Pons (tissue), 1 donor: Measurements from ENCODE around the gene PTCD2.
A peak's percentile ranks its signal among the peaks of the same experiment; 100 is the strongest.

ENCODE experiments used
- DNase-seq: peaks from one replicate; pipeline ENCODE4 v3.0.0-alpha.2; 2016; ENCODE audit warnings: low spot score

The PTCD2 gene, protein sequence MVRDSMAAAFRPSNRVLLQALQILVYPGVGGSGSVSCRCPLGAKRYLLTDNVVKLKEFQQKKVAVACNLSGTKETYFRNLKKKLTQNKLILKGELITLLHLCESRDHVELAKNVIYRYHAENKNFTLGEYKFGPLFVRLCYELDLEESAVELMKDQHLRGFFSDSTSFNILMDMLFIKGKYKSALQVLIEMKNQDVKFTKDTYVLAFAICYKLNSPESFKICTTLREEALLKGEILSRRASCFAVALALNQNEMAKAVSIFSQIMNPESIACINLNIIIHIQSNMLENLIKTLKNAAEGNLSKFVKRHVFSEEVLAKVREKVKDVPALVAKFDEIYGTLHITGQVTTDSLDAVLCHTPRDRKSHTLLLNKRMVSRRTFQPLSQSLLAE

DNA sequence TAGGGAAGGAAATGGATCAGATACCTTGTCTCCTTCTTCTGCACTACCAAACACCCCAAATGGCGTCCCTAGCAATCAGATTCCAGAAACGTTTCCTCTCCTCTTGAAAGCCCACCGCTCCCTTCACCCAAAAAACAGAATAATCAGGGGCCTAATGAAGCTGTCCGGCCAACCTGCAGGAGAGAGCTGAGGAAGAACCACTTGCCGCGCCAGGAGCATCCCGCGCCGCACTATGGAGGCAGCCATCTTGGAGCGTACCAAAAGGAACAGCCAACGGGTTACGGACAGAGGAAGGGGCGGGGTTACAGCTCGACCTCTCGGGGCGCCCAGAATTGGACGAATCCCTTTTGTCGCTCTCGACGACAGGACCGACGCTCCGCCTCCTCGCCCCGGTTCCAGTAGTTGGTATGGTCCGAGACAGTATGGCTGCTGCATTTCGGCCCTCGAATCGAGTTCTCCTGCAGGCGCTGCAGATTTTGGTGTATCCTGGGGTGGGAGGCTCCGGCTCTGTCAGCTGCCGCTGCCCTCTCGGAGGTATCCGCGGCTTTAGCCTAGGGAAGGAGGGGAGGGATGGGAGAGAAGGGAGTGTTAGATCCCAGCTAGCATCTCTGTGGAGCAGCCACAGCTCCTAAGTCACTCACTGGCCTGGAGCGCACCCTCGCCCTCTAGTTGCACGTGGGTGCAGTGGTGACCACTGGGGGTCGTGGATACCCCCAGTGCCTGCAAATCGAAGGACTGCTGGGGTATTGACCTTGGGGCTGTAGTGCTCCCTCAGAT is at the start of gene PTCD2, which contains the start of gene MRPS27:
Gene PTCD2, plus strand, starts transcription at position 398 of the 777 bp plus-strand sequence. Its CDS starts 10 bp downstream, at position 408.
Gene MRPS27, minus strand, starts transcription at position 265 of the 777 bp plus-strand sequence. Its CDS starts 19 bp downstream, at position 246.
- peak; percentile 97 for DNase-seq

DNA sequence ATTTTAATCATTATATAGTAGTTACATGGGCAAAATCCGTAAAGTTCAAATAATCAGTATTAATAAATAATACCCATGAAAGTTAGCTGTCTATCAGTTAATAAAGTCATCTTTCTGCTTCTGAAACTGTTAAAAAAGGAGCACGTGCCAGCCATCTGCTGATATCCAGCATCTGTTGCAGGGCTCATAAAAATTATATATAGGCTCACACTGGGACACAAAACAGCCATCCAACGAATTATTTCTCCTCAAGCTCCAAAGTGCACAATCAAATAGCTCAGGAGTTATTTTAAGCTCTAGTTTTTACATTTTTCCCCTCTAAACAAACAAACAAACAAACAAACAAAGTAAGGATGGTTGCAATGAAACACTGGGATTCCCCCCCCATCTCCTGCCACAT is 48.5 kb upstream of the PTCD2 start:
- no peak for DNase-seq

DNA sequence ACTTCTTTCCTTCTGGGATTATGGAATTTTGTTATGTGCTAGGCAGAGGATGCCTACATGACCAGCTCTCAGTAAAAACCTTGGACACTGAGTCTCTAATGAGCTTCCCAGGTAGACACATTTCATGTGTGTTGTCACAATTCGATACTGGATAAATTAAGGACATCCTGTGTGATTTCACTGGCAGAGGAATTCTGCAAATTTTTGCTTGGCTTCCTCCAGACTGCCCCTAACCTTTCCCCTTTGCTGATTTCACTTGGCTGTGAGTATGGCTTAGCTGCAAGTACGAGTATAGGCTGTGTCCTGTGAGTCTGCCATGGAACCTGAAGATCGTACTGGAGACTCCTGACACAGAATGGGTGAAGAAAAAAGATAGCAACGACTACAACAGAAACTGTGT is 47.8 kb upstream of the PTCD2 start:
- DNase-seq = no peak

DNA sequence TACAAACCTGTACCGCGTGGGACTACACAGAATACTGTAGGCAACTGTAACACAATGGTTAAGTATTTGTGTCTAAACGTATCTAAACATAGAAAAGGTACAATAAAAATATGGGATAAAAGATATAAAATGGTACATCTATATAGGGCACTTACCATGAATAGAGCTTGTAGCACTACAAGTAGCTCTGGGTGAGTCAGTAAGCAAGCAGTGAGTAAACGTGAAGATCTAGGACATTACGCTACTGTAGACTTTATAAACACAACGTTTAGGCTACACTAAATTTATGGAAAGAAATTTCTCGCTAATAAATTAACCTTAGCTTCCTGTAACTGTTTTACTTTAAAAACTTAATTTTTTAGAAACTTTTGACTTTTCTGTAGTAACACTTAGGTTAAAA is 46.6 kb upstream of the PTCD2 start:
- DNase-seq = no peak

DNA sequence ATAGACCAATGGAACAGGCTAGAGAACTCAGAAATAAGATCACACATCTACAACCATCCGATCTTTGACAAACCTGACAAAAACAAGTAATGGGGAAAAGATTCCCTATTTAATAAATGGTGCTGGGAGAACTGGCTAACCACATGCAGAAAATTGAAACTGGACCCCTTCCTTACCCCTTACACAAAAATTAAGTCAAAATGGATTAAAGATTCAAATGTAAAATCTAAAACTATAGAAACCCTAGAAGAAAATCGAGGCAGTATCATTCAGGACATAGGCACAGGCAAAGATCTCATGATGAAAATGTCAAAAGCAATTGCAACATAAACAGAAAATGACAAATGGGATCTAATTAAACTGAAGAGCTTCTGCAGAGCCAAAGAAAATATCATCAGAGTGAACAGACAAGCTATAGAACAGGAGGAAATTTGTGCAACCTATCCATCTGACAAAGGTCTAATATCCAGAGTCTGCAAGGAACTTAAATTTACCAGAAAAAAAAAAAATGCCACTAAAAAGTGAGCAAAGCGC is 43.9 kb upstream of the PTCD2 start:
- no peak for DNase-seq

DNA sequence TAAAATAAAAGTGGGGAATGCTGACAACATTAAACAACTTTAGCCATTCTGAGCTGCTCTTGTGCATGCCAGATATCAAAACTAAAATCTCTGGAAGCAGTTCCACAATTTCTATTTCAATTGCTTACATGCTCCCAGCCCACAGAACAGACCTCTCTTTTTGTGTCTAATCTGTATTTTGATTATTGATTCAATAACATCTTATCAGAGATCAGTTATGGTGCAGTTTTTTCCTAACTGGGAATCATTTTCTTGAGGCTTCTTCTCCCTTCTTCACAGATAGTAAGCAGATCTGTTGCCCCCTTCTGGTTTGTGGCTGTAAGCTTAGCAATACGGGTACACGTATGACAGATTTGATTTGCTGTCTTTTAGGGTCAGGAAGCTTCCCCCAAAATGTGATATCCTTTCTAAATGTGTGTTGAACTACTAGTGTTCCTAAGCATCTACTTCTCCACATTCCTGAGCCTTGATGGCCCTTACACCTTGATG is 39.5 kb upstream of the PTCD2 start:
- peak; percentile 80 for DNase-seq

DNA sequence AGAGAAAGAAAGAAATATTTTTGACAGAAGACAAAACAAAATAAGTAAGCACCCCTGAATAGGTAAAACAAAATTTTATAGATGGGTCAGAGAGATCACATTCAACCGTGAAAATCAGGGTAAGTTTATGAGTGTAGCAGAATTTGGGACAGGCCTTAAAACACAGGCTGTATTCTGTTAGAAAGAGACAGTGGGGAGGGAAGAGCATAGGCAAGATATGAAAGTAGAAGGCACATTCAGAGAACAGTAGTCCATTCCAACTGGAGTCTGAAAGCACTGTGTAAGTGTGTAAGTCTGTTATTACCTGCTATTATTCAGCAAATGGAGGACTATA is 38.8 kb upstream of the PTCD2 start:
- DNase-seq = no peak

DNA sequence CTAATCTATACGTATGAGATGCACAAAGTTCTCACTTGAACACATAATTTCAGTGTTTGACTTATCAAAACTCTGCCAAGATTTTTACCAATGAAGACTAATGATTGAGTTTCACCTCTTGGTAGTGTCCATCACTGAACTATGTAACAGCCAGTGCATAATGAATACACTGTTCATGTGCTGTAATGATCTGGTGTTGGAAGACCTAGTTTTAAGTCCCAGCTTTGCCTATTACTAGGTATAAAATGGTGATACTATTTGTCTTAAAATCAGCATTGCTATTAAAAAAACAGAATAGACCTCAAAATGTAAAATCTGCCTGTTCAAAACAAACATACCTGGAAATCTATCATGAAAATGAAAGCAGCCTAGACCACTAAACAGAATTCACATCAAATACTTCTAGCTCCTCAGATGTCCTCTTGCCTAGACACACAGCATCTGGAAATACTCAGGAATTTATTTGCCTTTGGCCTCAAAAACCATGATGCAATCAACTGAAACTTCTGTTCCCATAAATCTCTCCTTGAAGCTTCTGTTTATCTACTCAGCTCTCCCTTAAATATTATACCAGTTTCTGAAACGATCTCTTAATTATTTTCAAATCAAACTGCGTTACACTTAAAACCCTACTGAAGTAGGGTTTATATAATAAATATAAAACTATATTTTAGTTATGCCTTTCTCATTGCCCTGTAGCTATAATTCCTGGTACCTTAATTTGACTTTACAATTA is 38.2 kb upstream of the PTCD2 start:
- no peak for DNase-seq

DNA sequence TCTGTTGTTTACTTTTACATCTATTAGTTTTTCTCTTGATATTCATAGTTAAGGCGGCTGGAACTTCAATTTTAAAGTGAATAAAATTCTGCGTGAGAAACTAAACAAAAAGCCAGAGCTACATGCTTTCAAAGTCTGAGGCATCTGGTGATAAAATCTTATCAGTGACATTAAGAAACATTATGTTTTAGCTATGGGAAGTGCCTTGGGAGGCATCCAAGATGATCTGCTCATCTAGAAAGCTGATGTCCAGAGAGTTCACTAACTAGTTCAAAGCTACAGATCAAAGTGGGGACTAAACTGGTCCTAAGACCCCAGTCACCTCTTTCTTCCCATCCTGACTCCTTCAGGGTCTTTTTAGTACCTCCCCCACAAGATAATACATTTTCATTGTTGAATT is 37.3 kb upstream of the PTCD2 start:
- DNase-seq = no peak

DNA sequence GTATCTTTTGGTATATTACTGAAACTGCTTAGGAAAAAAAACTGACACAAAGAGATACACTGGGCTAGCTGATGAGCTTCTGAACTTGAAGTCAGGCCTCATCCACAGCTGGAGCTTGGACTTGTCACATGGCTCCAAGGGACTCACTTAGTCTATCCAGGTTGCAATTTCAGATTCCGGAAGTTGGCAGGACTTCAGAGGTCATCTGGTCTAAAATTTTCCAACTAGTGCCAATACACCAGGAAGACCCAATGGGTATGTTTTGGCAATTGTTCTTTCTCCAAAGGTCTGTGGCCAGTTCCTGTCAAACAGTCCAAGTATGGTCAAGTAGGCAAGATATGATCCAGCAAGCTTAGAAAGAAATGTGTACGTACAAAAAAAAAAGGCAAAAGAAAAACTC is 36.8 kb upstream of the PTCD2 start:
- no peak for DNase-seq

DNA sequence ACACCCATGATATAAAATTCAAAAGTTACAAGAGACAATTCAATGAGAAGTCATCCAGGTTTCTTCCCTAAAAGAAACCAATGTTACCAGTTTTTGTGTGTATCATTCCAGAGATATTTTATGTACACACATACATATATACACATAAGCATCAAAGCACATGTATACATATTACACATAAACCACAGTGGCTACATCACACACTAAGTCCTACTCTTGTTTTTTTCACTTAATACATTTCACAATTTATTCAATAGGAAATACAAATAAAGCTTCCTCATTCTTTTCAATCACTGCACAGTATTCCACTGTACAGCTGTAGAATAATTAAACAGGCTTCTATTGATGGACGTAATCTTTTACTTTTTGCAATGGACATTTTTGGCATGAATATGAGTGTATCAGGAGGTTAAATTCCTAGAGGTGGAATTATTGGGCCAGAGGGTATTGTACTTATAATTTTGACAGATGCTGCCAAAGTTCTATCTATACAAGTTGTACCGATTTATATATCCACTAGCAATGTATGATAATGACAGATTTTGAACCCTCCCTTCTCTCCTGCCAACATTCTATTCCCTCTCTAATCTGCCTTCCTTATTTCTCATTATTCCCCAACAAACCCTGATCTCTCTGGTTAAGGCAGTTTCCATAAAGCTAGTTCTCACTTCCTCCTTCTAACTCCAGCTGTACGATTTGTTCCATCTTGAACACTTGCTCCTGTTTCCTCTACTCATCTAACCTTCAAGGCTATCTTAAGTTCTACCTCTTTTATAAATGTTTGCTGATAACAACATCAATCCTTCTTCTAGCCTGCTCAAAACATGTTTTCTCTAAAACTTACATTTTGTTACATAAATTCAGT is 35.4 kb upstream of the PTCD2 start:
- DNase-seq = peak; percentile 54

DNA sequence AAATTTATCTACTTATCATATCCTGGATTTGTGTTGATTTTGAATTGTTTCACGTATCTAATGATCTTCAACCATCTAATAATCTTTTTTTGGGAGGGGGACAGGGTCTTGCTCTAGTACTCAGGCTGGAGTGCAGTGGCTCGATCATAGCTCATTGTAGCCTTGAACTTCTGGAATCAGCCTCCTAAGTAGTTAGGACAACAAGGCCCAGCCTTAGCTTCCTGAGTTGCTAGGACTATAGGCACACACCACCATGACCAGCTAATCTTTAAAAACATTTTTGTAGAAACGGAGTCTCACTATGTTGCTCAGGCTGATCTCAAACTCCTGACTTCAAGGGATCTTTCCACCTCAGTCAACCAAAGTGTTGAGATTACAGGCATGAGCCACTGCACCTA is 34.8 kb upstream of the PTCD2 start:
- DNase-seq = no peak

DNA sequence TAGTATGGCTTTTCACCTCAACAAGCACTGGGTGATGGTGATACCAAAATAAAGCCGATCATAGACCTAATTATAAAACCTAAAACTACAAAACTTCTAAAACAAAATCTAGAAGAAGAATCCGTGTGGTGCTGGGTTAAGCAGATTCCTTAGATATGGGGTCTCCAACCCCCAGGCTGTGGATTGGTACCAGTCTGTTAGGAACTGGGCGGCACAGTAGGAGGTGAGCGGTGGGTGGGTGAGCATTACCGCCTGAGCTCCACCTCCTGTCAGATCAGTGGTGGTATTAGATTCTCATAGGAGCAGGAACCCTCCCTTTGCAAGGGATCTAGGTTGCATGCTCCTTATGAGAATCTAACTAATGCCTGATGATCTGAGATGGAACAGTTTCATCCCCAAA is 33.4 kb upstream of the PTCD2 start:
- no peak for DNase-seq

DNA sequence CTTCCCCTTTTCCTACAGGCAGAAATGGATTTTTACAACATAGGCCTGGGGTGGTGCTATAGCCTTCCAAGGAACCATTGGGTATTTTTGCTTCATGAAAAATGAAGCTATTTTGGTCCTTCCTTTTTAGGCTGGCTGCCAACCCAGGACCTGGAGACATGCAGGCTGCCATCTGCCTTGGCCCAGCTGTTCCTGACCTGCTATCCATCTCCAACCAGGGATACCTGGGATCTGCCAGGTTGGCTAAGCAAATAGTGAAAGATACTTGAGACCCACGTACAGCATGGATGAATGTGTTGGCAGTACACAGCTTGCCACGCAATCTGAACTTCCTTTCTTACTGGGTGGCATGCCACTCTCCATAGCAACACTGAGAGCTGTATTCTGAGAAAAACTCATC is 31.2 kb upstream of the PTCD2 start:
- DNase-seq = no peak

DNA sequence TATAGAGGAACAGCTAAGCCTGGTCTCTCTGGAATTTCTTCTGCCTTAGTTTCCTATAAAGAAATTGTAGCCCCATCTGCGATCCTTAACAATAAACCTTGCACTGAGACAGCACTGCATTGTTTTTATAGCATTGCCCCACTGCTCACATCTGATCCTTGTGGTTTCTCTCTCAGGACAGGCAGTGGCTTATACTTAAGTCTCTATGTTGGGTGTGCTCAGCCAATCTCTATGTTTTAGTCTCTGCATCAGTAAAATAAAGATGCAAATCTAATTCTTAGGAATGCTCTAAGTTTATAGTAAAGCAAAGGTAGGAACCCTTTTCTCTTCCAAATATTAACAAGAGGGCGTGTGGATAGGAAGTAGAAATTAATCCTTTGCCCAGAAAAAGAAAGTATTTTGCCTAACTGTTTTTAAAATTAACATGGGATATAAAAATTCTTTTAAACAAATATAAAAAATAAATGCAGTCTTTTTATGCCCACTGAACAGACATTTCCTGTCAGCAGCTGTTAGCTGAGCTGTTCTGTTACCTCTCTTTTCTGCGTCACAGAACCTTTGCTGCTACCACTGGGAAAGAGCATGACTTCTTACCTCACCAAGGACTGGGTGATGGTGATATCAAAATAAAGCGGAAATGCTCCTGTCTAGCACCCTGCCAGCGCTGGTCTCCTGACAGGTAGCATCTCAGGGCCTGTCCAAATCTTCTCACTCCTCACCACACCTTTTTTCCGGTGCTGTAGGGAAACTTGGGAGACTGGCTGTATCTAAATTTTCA is 29.6 kb upstream of the PTCD2 start:
- no peak for DNase-seq

DNA sequence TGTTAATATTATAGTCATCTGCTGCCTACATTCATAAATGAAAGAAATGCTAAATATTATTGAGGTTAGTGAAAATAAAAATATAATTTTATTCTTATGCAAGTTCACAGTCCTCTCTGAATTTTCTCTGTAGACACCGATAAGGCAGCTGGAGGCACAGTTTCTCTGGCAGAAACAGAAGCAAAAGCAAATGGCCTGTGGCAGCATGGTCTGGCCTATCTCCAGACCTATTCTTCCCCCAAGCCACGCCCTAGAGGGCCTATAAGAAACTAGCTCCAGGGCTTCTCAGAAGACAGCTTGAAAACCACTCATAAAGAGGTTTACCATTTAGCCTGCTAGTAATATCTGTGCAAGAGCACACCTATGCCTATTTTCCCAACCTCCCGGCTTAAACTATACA is 28.6 kb upstream of the PTCD2 start:
- no peak for DNase-seq

DNA sequence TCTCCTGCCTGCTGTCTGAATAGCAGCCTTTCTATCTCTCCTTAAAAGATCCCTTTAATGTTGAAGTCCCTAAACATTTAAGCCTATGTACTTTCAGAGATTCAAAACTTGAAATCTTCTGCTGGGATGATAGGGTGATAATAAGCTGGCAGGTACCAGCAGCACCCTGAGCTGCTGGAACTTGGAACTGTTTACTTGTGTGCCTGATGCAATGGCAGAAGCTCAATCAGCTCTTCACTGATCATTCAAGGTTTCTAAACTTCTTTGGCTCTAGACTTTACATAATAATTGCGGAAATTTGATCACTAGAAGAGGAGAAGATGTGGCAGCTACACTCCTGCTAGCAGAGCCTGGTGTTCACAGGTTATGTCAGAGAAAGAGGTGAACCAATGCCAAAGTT is 27.8 kb upstream of the PTCD2 start:
- no peak for DNase-seq

DNA sequence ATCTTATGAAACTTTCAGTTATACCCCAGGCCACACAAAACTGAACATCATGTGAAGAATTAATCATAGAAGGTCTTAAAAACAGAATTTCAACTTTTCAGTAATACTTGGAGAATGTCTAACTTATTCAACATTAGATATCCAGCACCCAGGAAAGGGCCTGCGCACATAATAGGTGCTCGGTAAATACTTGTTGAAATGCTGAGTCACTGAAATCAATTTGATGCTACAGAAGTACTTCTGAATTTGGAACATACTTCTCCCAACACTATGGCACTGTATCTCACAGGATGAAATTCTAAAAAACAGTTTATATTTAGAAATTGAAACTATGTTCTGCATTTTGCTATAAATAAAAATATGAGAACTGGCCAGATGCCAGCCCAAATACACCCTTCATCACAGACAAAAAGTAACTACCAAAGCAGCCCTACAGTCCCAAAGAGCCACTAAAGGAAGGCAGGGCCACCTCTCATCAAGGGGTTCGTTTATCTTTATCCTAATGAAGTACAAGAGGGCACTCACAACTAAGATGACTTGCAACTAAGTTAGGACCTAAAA is 26.6 kb upstream of the PTCD2 start:
- DNase-seq = no peak

DNA sequence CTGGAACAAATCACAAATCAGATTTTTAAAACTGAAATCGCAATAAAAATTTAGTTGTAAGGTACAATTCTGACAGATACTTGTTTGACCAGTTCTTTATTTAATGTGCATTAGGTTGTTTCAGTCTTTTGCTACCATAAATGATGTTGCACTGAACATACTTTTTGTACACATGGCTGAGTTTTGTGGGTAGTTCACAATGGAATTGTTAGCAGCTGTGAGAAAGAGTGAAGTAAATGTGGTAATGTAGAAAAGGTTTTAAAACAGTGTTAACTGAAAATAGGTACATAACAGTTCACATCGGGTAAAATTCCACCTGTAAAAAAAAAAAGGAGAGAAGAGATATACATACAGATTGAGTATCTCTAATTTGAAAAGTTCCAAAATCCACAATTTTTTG is 25.7 kb upstream of the PTCD2 start:
- DNase-seq = no peak

DNA sequence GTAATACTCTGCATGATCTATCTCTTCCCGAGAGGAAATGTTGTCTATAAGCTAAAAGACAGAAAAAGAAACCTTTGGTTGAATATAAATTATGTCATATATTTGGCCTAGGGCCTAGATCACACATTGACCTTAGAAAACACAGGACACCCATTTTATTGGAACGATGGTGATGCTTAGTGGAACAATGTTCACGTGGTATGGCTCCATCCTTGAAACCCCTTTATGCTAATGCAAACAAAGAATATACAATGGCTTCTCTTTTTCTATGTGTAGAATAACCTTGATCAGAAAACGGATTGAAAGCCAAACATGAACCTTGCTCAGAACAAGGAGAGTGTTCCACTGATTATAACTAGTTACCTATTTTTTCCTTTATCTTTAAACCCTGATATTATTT is 24.6 kb upstream of the PTCD2 start:
- DNase-seq = no peak
